Neutrophil (primary cell): ENCODE measurements around the gene JMJD1C.
A peak's percentile ranks its signal among the peaks of the same experiment; 100 is the strongest.

ENCODE experiments used
- H3K27ac ChIP-seq: fragments of 200-600 bp; sonication (generic); 2 replicates; pipeline ENCODE4 v1.5.1; 2016; ENCODE audit warnings: mild to moderate bottlenecking, moderate library complexity
- H3K27me3 ChIP-seq: fragments of 200-600 bp; sonication (generic); 2 replicates; pipeline ENCODE4 v1.6.0; 2016; ENCODE audit warnings: mild to moderate bottlenecking
- H3K36me3 ChIP-seq: fragments of 200-600 bp; sonication (generic); 2 replicates; pipeline ENCODE4 v1.5.1; 2017
- H3K4me1 ChIP-seq, 2 experiments: fragments of 200-600 bp in 1 of 2; sonication (generic) in 1 of 2; 1 replicate in 1 of 2; 2 replicates in 1 of 2; pipeline versions ENCODE4 v1.5.1 to v1.6.1; 2013 to 2016; ENCODE audit warnings: low read depth in 1 of 2, low read length in 1 of 2, mild to moderate bottlenecking in 1 of 2, moderate library complexity in 1 of 2; ENCODE audit not compliant: control insufficient read depth in 1 of 2, insufficient read depth in 1 of 2
- H3K4me3 ChIP-seq, 2 experiments: fragments of 200-600 bp in 1 of 2; sonication (generic) in 1 of 2; 1 replicate in 1 of 2; 2 replicates in 1 of 2; pipeline ENCODE4 v1.5.1; 2013 to 2016; ENCODE audit warnings: low read depth in 1 of 2, low read length in 1 of 2, mild to moderate bottlenecking in 1 of 2, moderate library complexity in 1 of 2
- H3K9me3 ChIP-seq: fragments of 200-600 bp; sonication (generic); 2 replicates; pipeline ENCODE4 v1.5.1; 2016
- TF ChIP-seq, protein P1 (sequence below): fragments of 200-600 bp; sonication (generic); IDR thresholded peaks from 2 replicates; pipeline ENCODE4 v1.5.1; 2016; ENCODE audit warnings: antibody characterized with exemption

Gene JMJD1C

GRCh38 chr10:63133821-63134557, 331.8 kb downstream of the JMJD1C start:
- H3K27me3 ChIP-seq: peaks cover 5% of the 10 kb centered on the region
- TF ChIP-seq, protein P1, sequence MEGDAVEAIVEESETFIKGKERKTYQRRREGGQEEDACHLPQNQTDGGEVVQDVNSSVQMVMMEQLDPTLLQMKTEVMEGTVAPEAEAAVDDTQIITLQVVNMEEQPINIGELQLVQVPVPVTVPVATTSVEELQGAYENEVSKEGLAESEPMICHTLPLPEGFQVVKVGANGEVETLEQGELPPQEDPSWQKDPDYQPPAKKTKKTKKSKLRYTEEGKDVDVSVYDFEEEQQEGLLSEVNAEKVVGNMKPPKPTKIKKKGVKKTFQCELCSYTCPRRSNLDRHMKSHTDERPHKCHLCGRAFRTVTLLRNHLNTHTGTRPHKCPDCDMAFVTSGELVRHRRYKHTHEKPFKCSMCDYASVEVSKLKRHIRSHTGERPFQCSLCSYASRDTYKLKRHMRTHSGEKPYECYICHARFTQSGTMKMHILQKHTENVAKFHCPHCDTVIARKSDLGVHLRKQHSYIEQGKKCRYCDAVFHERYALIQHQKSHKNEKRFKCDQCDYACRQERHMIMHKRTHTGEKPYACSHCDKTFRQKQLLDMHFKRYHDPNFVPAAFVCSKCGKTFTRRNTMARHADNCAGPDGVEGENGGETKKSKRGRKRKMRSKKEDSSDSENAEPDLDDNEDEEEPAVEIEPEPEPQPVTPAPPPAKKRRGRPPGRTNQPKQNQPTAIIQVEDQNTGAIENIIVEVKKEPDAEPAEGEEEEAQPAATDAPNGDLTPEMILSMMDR: no peak
- peak overlapping the region; percentile 99 for H3K27ac ChIP-seq
- peaks cover 49 to 56% of the 10 kb centered on the region in 2 experiments for H3K4me1 ChIP-seq
- peak overlapping the region; percentile 96 for H3K4me3 ChIP-seq
- peaks cover 14% of the 10 kb centered on the region for H3K36me3 ChIP-seq
- H3K9me3 ChIP-seq: no peaks in the 10 kb centered on the region

- TF ChIP-seq, protein P1: peak; percentile 55
- Histone ChIP-seq H3K4me1 (peaks cover 45 to 49% of the 10 kb centered on the region in 2 experiments), H3K36me3 (peaks cover 12% of the 10 kb centered on the region), H3K27me3 (peaks cover 5% of the 10 kb centered on the region), H3K27ac (peak within 1 kb of the TSS; percentile 99), H3K4me3 (peak within 1 kb of the TSS; percentile 96), H3K9me3 (no peaks in the 10 kb centered on the region)
These were observed 332.5 kb downstream of the JMJD1C start, which contains the start of gene NRBF2 for GRCh38 chr10:63133056-63133820. NRBF2 (plus strand) TSS chr10:63133328; CDS start chr10:63133471, 143 bp downstream.

GRCh38 chr10:63132651-63133055, 333.1 kb downstream of the JMJD1C start:
- peaks cover 43 to 44% of the 10 kb centered on the region in 2 experiments for H3K4me1 ChIP-seq
- H3K9me3 ChIP-seq: no peaks in the 10 kb centered on the region
- TF ChIP-seq, protein P1: no peak
- H3K27ac ChIP-seq: peak overlapping the region; percentile 99
- peaks cover 7% of the 10 kb centered on the region for H3K36me3 ChIP-seq
- peaks cover 5% of the 10 kb centered on the region for H3K27me3 ChIP-seq
- peak overlapping the region; percentile 96 for H3K4me3 ChIP-seq

- TF ChIP-seq, protein P1: no peak
- Histone ChIP-seq H3K4me3 (no peak overlapping the region), H3K9me3 (no peaks in the 10 kb centered on the region), H3K36me3 (peaks cover 2% of the 10 kb centered on the region), H3K27me3 (peaks cover 5% of the 10 kb centered on the region), H3K4me1 (peaks cover 15 to 16% of the 10 kb centered on the region in 2 experiments), H3K27ac (no peak overlapping the region)
These were observed 335.9 kb downstream of the JMJD1C start for GRCh38 chr10:63129888-63130287.

DNA sequence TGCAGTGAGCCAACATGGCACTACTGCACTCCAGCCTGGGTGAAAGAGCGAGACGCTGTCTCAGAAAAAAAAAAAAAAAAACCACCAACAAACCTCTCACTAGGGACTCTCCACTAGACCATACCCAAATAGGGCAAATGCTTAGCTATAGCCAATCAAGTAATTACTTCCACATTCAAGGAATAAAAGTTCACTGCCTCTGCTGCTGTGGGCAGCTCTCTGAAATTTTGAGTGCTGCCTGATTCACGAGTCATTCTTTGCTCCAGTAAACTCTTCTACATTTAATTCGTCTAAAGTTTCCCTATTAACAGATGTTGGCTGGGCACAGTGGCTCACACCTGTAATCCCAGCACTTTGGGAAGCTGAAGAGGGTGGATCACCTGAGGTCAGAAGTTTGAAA, 337.3 kb downstream of the JMJD1C start:
- Histone ChIP-seq H3K27ac (no peak overlapping the region), H3K4me1 (peaks cover 5% of the 10 kb centered on the region in 2 experiments), H3K27me3 (peaks cover 5% of the 10 kb centered on the region), H3K36me3 (no peaks in the 10 kb centered on the region), H3K9me3 (no peaks in the 10 kb centered on the region), H3K4me3 (no peak overlapping the region)
- TF ChIP-seq, protein P1: no peak
